ENCODE measurements around the gene AMBRA1.

GRCh38 chr11:46639197-46639839, 45.5 kb upstream of the AMBRA1 start:
- TF ChIP-seq CTCF (IDR thresholded peaks at IDR 0.05; ENCODE audit: insufficient read depth, low read length, poor library complexity, severe bottlenecking) (no peak), EZH2phosphoT487 (conservative IDR thresholded peaks at IDR 0.05; ENCODE audit: low read length) (no peak)
